Liver (tissue), 3 donors: ENCODE results near the gene INA.

Experiments used
- ATF3 ChIP-seq: IDR thresholded peaks from 2 replicates; pipeline ENCODE4 v1.6.1; 2016; ENCODE audit warnings: antibody characterized with exemption
- CTCF ChIP-seq: fragments of 150-350 bp; IDR thresholded peaks from 2 replicates; pipeline ENCODE4 v1.5.1; 2017; ENCODE audit warnings: improper control_type of control experiment, low read depth, low read length; ENCODE audit not compliant: missing input control
- MAX ChIP-seq: IDR thresholded peaks from 2 replicates; pipeline ENCODE4 v1.6.1; 2016; ENCODE audit warnings: antibody characterized with exemption
- RAD21 ChIP-seq, 2 donors: IDR thresholded peaks; 2 replicates each; pipeline ENCODE4 v1.6.1; 2016; ENCODE audit warnings: antibody characterized with exemption in 2 of 2, mild to moderate bottlenecking in 2 of 2
- REST ChIP-seq: IDR thresholded peaks from 2 replicates; pipeline ENCODE4 v1.6.1; 2016; ENCODE audit warnings: antibody characterized with exemption, mild to moderate bottlenecking
- TAF1 ChIP-seq: conservative IDR thresholded peaks from 2 replicates; pipeline ENCODE4 v1.6.1; 2016; ENCODE audit warnings: antibody characterized with exemption, mild to moderate bottlenecking
- YY1 ChIP-seq: IDR thresholded peaks from 2 replicates; pipeline ENCODE4 v1.6.1; 2016; ENCODE audit warnings: antibody characterized with exemption, mild to moderate bottlenecking
- donor health status: healthy.
- donor health status: healthy.

GRCh38 chr10:103232772-103233488, 44.0 kb upstream of the INA start:
- TF ChIP-seq CTCF (no peak), YY1 (no peak), MAX (no peak), REST (no peak), ATF3 (no peak), RAD21 (IDR thresholded peaks at IDR 0.05) (no peak), TAF1 (no peak)
